ENCODE data around the gene CPA3.

DNA sequence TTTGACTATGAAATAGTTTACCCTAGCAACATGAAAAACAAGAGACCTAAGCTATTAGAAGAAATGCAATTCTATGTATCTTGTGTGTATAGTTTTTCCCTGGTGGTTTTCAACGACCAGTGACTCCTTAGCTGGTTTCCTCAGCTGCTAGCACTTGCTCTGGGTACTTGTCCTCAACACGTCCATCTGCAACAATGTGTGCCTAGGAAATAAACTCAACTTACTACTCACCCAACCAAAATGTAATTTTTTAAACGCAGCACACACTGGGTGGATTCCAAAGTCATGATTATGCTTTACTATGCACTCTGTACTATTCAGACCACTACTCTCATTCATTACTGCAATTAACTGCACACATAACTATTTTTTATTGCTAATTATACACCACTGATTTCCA, 31.0 kb downstream of the CPA3 start:
- no peak for TF ChIP-seq EZH2 (IDR thresholded peaks at IDR 0.05; ENCODE audit: insufficient read depth, low read length)
- TF ChIP-seq, protein P1, sequence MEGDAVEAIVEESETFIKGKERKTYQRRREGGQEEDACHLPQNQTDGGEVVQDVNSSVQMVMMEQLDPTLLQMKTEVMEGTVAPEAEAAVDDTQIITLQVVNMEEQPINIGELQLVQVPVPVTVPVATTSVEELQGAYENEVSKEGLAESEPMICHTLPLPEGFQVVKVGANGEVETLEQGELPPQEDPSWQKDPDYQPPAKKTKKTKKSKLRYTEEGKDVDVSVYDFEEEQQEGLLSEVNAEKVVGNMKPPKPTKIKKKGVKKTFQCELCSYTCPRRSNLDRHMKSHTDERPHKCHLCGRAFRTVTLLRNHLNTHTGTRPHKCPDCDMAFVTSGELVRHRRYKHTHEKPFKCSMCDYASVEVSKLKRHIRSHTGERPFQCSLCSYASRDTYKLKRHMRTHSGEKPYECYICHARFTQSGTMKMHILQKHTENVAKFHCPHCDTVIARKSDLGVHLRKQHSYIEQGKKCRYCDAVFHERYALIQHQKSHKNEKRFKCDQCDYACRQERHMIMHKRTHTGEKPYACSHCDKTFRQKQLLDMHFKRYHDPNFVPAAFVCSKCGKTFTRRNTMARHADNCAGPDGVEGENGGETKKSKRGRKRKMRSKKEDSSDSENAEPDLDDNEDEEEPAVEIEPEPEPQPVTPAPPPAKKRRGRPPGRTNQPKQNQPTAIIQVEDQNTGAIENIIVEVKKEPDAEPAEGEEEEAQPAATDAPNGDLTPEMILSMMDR (IDR thresholded peaks at IDR 0.05; ENCODE audit: insufficient read depth, low read depth, low read length): no peak

All from astrocyte (in vitro differentiated cells and primary cell).